ENCODE measurements around the gene CHL1.
"Not testable (repeated sequence)": the region's sequence is repeated elsewhere in the genome, so short reads cannot be mapped to it uniquely, and the experiment has no call there.

GRCh38 chr3:366253-366652, 169.7 kb downstream of the CHL1 start:
- not testable (repeated sequence) for TF ChIP-seq CTCF (IDR thresholded peaks at IDR 0.05; ENCODE audit: low read depth, low read length); MAX (IDR thresholded peaks at IDR 0.05; ENCODE audit: low read depth, low read length); POLR2A (IDR thresholded peaks at IDR 0.05; ENCODE audit: extremely low read depth, insufficient read length)

Measured in NB4 (cell line).